GM23338 (cell line): ENCODE results near the gene STAT3. TPM values are rescaled to one million over a fixed set of nuclear protein-coding genes. Genes with fewer than 3 reads are reported as not detected.

ENCODE experiments used
- ATAC-seq: fragments of 200-7000 bp; cut with Tn5 transposase; 3 replicates; pipeline ENCODE4 v1.9.1; 2020
- DNase-seq: peaks from one replicate; pipeline ENCODE4 v3.0.0-alpha.2; 2015; ENCODE audit warnings: low spot score
- H2AFZ ChIP-seq: fragments of 200-600 bp; sonication (generic); 2 replicates; pipeline ENCODE4 v1.8.0; 2016; ENCODE audit warnings: antibody characterized with exemption, mild to moderate bottlenecking, moderate library complexity
- H3F3A ChIP-seq: fragments of 200-600 bp; sonication (generic); replicated peaks from 2 replicates; pipeline ENCODE4 v1.8.0; 2017; ENCODE audit warnings: antibody characterized with exemption, mixed run types, low read depth
- H3K27ac ChIP-seq: fragments of 200-600 bp; sonication (generic); 2 replicates; pipeline ENCODE4 v1.6.1; 2016; ENCODE audit warnings: low read depth
- H3K27me3 ChIP-seq: fragments of 200-600 bp; sonication (generic); 2 replicates; pipeline ENCODE4 v1.8.0; 2016; ENCODE audit warnings: mild to moderate bottlenecking, mixed run types, moderate library complexity; ENCODE audit not compliant: insufficient read depth
- H3K36me3 ChIP-seq: fragments of 200-600 bp; sonication (generic); 2 replicates; pipeline ENCODE4 v1.8.0; 2016; ENCODE audit warnings: mild to moderate bottlenecking; ENCODE audit not compliant: insufficient read depth
- H3K4me1 ChIP-seq: fragments of 200-600 bp; sonication (generic); 2 replicates; pipeline ENCODE4 v1.8.0; 2016; ENCODE audit warnings: mild to moderate bottlenecking, moderate library complexity; ENCODE audit not compliant: insufficient read depth
- H3K4me2 ChIP-seq: fragments of 200-600 bp; sonication (generic); 2 replicates; pipeline ENCODE4 v1.7.1; 2017; ENCODE audit warnings: mixed run types
- H3K4me3 ChIP-seq: fragments of 200-600 bp; sonication (generic); 2 replicates; pipeline ENCODE4 v1.6.1; 2016; ENCODE audit warnings: mixed run types
- H3K79me2 ChIP-seq: fragments of 200-600 bp; sonication (generic); replicated peaks from 2 replicates; pipeline ENCODE4 v1.8.0; 2017; ENCODE audit warnings: mild to moderate bottlenecking; ENCODE audit not compliant: insufficient read depth
- H3K9me2 ChIP-seq: fragments of 200-600 bp; sonication (generic); 2 replicates; pipeline ENCODE4 v1.8.0; 2017; ENCODE audit not compliant: insufficient read depth
- H4K20me1 ChIP-seq: fragments of 200-600 bp; sonication (generic); replicated peaks from 2 replicates; pipeline ENCODE4 v1.8.0; 2017; ENCODE audit warnings: mild to moderate bottlenecking; ENCODE audit not compliant: insufficient read depth
- H3K27ac Mint-ChIP-seq: 2 replicates; pipeline ENCODE4 v1.8.0; 2020; ENCODE audit warnings: inconsistent platforms, mild to moderate bottlenecking, moderate library complexity, mixed read lengths
- H3K27me3 Mint-ChIP-seq: 3 replicates; pipeline ENCODE4 v1.8.0; 2022; ENCODE audit warnings: low read depth, mild to moderate bottlenecking, moderate library complexity, mixed read lengths, inconsistent platforms; ENCODE audit not compliant: insufficient read depth, poor library complexity
- H3K36me3 Mint-ChIP-seq: 3 replicates; pipeline ENCODE4 v1.8.0; 2021; ENCODE audit warnings: low read depth, mild to moderate bottlenecking, inconsistent platforms, moderate library complexity, mixed read lengths
- H3K4me1 Mint-ChIP-seq: 3 replicates; pipeline ENCODE4 v1.8.0; 2020; ENCODE audit warnings: mild to moderate bottlenecking, inconsistent platforms, mixed read lengths
- H3K4me3 Mint-ChIP-seq: 3 replicates; pipeline ENCODE4 v1.8.0; 2021; ENCODE audit warnings: moderate library complexity, mild to moderate bottlenecking, inconsistent platforms, mixed read lengths
- H3K9me3 Mint-ChIP-seq: 3 replicates; pipeline ENCODE4 v1.8.0; 2020; ENCODE audit warnings: moderate library complexity, mild to moderate bottlenecking, inconsistent platforms, mixed read lengths
- CREB1 ChIP-seq: fragments of 250-450 bp; sonication (Bioruptor Pico); IDR thresholded peaks from 2 replicates; pipeline ENCODE4 v1.5.0; 2020; ENCODE audit warnings: low read depth, mild to moderate bottlenecking, moderate library complexity
- CTCF ChIP-seq, 2 experiments: fragments of 200-600 bp in 1 of 2; sonication (generic) in 1 of 2; conservative IDR thresholded peaks; 2 replicates each; pipeline versions ENCODE4 v1.5.1 to v1.6.1; 2016 to 2017; ENCODE audit warnings: antibody characterized with exemption in 2 of 2, low read depth in 2 of 2, mild to moderate bottlenecking in 2 of 2, moderate library complexity in 1 of 2
- ETS1 ChIP-seq: IDR thresholded peaks from 2 replicates; pipeline ENCODE4 v1.6.1; 2016; ENCODE audit warnings: antibody characterized with exemption
- EZH2 ChIP-seq: fragments of 200-600 bp; sonication (generic); IDR thresholded peaks from one replicate; pipeline ENCODE4 v1.8.0; 2017; ENCODE audit warnings: antibody characterized with exemption, mild to moderate bottlenecking, low read depth; ENCODE audit not compliant: unreplicated experiment
- JUNB ChIP-seq: IDR thresholded peaks from one replicate; pipeline ENCODE4 v1.6.1; 2016; ENCODE audit warnings: antibody characterized with exemption; ENCODE audit not compliant: unreplicated experiment
- NANOG ChIP-seq: IDR thresholded peaks from 2 replicates; pipeline ENCODE4 v1.6.1; 2016; ENCODE audit warnings: antibody characterized with exemption, borderline replicate concordance
- REST ChIP-seq: IDR thresholded peaks from one replicate; pipeline ENCODE4 v1.6.1; 2018; ENCODE audit warnings: antibody characterized with exemption; ENCODE audit not compliant: unreplicated experiment
- STAT1 ChIP-seq: IDR thresholded peaks from one replicate; pipeline ENCODE4 v1.6.1; 2016; ENCODE audit warnings: antibody characterized with exemption; ENCODE audit not compliant: unreplicated experiment
- ZNF114 ChIP-seq: fragments of 250-450 bp; sonication (Bioruptor Pico); IDR thresholded peaks from 2 replicates; pipeline ENCODE4 v1.5.0; 2020; ENCODE audit warnings: mild to moderate bottlenecking, moderate library complexity
- ZNF462 ChIP-seq: fragments of 250-450 bp; sonication (Bioruptor Pico); IDR thresholded peaks from 2 replicates; pipeline ENCODE4 v1.5.0; 2020; ENCODE audit warnings: mild to moderate bottlenecking, moderate library complexity
- polyA plus RNA-seq: library from polyadenylated mRNA; unstranded; fragments of >200 nt; fragmentation: Nextera tagmentation; extraction: Ambion mirVana; gene quantifications from 2 replicates; pipeline ENCODE4 v1.2.1, GENCODE V29; 2016
- total RNA-seq: library from RNA; depleted of rRNA; stranded (reverse); fragments of >200 nt; shearing (Covaris generic); gene quantifications from 2 replicates; pipeline ENCODE4 v1.2.3, GENCODE V29; 2014

STAT3 gene
- total and polyA plus RNA-seq, 2 experiments from 2014 or later = 49.5 to 78.0 TPM

GRCh38 chr17:42338427-42338985 is 49.7 kb downstream of the STAT3 start:
- H3K27ac Mint-ChIP-seq = no peak overlapping the region
- Histone ChIP-seq H3K79me2 (no peaks in the 10 kb centered on the region), H3K27ac (0 out of 2 replicates have a peak overlapping the region, but pooled peaks have one; percentile 45), H3F3A (peaks cover 10% of the 10 kb centered on the region; the same call in 1 of the 2 replicates), H3K9me2 (no peaks in the 10 kb centered on the region), H3K4me2 (no peak overlapping the region), H3K4me3 (no peak overlapping the region), H2AFZ (no peak overlapping the region), H3K4me1 (no peaks in the 10 kb centered on the region; the same call in 1 of the 2 replicates), H3K36me3 (peaks cover 32% of the 10 kb centered on the region), H4K20me1 (no peaks in the 10 kb centered on the region; the same call in 1 of the 2 replicates), H3K27me3 (no peaks in the 10 kb centered on the region)
- H3K9me3 Mint-ChIP-seq = no peaks in the 10 kb centered on the region
- no peak for ATAC-seq
- H3K4me3 Mint-ChIP-seq = no peak overlapping the region; the same call in 2 of the 3 replicates
- TF ChIP-seq ETS1 (no peak), REST (no peak), STAT1 (no peak), CTCF (conservative IDR thresholded peaks at IDR 0.05; ENCODE audit: low read depth in 2 of 2) (no peak), ZNF114 (CRISPR knock-in tag) (no peak), JUNB (no peak), ZNF462 (CRISPR knock-in tag) (no peak), EZH2 (no peak), CREB1 (no peak), NANOG (no peak)
- H3K36me3 Mint-ChIP-seq = peaks cover 67% of the 10 kb centered on the region
- H3K4me1 Mint-ChIP-seq = peaks cover 3% of the 10 kb centered on the region; the same call in 1 of the 3 replicates
- no peak for DNase-seq
- peaks cover 6% of the 10 kb centered on the region for H3K27me3 Mint-ChIP-seq
